NCI-H2227 treated with DMSO at 0.1 percent for 48 hours (cell line): ENCODE measurements around the gene LMNTD2.

Experiments
- DNase-seq: peaks from one replicate; lab custom pipeline; 2025; lab: John Stamatoyannopoulos, UW

LMNTD2 gene

DNA sequence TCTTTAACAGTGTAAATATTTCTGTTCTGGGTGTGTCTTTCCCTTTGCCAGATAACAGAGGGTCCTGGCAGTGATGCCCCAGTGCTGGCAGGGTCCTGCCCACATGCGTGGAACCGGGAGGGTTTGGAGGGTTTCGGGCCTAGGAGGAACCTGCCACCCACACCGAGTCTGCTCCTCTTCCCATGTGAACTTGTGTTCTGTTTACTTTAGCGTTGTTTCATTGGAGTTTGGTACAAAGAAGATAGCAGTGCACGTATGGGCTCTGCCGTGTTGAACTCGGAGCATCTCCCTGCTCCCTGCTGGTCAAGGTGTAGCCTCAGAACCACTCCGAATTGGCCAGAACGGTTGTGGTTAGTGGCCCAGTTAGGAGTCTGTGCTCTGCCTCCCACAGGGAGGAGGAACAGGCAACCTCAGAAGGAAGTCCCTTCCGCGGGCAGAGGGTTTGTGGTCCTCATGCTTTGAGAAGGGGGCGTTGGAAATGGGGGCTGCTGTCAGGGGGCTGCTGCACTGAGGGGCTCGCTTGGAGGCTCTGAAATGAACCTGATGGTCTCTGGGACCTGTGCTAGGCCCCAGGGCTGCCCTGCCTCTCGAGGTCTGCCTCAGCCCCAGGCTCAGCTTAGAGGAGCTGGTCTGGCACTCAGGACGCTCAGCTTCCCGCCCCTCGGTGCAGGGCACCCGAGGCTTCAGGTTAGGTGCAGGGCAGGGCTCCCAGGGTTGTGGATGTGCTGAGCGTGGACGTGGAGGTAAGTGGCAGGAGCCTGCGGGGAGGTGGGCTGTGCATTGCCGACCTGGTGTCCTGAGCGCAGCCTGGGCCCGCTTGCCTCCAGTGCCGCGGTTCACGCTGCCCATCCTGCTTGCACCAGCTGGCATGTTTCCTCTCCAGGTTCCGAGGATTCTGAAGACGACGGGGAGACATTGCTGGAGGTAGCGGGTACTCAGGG is 26.1 kb upstream of the LMNTD2 start:
- DNase-seq = no peak

DNA sequence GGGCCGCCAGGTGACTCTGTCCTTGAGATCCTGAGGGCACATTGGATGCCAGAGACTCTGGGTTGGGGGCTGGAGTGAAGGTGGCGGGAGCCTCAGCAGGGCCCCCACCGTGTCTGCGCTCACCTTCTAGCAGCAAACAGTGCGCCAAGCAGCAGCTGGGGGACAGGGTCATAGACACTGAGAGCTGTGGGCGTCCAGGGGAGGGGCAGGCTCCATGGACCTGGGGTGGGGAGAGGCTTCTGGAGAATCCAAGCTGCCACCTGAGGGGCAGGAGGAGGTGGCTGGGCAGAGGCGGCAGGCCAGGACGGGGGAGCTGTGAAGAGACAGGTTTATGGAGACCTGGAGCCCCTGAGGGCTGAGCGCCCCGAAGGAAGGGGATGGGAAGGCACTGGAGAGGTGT is 23.7 kb upstream of the LMNTD2 start:
- DNase-seq = no peak

DNA sequence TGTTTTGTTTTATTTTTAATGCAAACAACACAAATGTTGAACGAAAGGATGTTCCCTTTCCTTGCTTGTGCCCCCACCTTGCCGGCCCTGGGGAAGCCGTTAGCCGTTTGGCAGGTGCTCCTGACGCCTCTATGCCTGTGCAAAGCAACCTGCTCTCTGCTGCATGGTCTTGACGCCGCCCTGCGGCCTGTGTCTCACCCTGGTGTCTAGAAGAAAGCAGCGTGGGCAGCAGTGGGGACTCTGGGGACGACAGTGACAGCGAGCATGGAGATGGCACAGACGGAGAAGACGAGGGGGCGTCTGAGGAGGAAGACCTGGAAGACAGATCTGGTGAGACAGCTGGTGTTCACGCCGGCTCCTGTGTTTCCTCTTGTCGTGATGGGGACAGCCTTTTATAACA is 21.2 kb upstream of the LMNTD2 start:
- DNase-seq = no peak

GRCh38 chr11:581342-581741 is 20.8 kb upstream of the LMNTD2 start:
- DNase-seq = no peak

DNA sequence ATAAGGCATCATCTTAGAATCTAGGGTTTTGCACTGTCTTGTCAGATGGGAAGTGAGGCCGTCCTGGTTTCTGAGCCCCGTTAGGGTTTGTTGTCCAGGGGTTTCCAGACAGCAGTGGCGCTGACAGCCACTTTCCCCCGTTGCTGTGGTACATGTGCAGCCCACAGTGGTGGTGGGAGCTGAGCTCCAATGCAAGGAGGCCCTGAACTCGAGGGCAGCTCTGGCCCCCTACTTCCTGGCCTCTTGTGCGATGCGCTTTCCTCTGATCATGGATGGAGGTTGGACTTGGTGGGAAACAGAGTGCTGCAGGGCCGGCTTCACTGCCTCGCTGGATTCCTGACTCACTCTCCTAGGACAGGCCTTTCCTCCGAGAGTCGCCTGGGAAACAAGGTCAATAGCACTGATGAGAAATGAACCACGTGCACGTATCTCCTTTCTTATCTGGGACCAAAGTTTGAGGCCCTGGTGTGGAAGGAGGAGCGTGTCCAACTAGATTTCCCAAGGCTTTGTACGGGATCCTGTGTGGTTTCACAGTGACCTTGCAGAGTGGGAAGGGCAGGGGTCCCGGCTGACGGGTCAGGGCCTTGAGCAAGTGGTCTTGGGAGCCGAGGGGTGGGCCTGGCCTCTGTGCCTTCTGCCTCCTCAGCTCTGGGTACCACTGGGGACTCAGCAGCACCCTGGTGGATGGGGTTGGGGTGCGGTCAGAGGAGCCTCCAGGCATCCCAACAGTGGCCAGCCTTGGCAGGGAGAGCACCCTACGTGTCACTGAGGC is 19.5 kb upstream of the LMNTD2 start:
- DNase-seq = no peak

DNA sequence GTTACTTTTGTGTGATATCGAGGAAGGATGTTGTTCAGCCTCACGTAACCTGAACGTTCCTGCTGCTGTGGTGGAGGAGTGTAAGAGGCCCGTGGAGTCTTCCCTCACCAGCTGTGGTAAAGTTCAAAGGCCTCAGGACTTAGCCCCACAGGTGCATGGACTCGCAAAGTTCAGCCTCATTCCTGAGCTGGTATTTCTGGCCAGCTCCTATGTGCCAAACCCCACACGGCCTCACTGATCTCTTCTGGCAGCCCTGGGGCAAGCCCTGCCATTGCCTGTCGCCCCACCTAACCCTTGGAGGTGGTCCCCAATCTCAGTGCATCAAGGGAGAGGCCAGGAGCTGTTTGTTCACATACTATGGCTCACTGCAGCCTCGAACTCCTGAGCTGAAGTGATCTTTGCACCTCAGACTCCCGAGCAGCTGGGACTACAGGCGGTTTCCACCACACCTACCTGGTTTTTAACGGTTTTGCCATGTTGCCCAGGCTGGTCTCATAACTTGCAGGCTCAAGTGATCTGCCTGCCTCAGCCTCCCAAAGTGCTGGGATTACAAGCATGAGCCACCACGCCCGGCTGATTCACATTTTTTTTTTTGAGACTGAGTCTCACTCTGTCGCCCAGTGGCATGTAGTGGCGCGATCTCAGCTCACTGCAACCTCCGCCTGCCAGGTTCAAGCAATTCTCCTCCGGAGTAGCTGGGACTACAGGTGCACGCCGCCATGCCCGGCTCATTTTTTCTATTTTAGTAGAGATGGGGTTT is 17.9 kb upstream of the LMNTD2 start:
- DNase-seq = no peak

DNA sequence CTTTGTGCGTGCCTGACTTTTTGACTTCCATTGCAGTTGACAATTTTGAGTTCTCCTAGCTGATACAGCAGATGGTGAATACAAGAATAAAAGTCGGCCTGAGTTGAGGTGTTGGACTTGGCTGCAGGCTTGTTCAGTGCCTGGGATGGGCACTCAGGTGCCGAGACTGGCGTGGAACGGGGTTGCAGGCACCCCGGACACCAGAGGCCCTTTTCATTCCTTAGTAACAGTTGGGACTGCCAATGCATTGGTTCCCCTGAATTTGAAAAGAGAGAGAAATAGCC is 17.0 kb upstream of the LMNTD2 start:
- DNase-seq = no peak

DNA sequence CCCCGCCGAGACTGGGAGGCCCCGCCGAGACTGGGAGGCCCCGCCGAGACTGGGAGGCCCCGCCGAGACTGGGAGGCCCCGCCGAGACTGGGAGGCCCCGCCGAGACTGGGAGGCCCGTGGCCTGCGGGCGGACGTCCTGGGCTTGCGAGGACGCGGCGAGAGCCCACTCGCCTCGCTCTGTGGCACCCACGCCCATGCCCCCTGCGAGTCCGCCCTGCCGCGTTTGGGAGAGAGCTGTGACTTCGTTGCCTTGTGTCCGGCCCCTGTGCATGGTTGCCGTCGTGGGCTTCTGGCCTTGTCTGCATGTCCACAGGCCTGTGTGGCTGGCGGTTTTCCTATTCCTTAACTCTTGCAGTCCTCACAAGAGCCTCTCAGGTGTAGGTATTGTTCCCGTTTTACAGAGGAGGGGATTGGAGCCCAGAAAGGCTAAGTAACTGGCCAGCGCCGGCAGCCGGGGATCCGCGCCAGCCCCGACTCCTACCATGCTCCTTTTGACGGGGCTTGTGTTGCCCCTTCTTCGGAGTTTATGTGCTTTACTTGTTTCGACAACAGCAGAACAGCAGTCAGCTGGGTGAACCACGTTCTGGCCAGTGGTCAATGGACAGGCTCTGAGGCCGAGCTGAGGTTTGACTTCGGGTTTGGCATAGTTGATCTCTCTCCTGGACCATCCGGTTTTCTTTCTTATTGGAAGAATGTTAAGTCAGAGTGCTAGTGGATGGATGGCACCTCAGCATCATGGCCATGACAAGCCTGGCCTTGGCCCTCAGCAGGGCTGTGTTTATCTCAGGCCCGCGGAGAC is 16.5 kb upstream of the LMNTD2 start:
- DNase-seq = no peak

DNA sequence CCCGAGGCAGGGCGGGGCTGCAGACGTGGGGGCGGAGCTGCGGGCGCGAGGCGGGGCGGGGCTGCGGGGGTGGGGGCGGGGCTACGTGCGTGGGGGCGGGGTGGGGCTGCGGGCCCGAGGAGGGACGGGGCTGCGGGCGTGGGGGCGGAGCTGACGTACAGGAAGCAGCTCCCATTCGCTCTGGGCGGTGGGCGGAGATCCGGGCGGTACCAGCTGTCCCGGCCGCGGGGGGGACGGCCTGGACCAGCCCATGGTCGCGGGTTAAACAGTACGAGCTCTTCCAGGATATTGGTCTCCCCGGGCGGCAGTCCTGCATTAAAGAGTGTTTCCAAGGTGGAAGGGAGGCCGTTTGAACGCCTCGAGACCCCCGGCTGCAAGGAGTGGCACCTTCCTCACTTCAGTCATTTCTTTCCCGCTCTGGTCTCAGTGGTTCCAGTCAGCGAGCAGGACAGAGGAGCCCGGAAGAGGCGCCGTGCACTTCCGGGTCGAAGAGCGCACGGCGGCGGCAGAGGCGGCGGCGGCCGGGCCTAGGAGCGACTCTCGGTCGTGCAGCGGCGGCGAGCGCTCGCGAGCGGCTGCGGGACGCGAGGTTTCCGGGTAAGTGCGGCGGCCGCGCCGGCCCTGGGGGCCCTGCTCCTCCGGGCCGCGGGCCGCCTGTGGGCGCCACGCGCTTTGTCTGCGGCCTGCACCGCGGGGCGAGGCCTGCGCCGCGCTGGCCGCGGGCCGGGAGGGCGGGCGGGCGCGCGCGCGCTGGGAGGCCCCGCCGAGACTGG is 15.6 kb upstream of the LMNTD2 start, which contains the start of gene PHRF1:
PHRF1 (plus strand) TSS at position 475 of the 773 bp plus-strand sequence. CDS start 5,043 bp downstream, outside the sequence.
- peak; percentile 100 for DNase-seq

GRCh38 chr11:575313-575995 is 14.9 kb upstream of the LMNTD2 start:
- DNase-seq = peak; percentile 93

GRCh38 chr11:574632-575312 is 14.2 kb upstream of the LMNTD2 start:
- DNase-seq = no peak

- peak; percentile 26 for DNase-seq
Observed at GRCh38 chr11:574031-574570, 13.6 kb upstream of the LMNTD2 start.

DNA sequence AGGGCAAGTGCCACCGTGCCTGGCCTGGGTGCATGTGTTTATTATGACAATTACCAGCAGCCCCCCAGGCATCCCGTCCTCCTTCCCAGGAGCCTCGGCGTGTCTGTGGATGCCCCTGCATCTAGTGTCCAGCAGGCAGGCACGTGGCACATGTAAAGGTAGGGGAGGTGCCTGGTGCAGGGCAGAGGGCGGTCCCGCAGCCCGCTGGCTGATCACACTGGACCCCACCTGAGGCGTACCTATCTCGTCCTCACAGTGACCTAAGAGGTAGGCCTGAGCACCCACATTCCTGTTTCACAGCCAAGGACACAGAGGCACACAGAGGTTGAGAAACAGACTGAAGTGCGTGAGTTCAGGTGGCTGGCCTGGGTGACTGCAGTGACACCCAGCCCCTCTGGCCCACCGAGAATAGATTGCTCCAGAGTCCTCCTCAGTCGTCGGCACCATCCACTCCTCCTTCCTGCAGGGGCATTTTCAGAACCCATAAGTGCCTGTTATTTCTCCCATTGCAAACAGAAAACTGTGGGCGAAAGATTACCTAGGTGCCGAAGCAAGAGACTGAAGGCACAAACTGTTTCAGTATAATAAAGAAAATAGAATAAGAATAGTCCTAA is 12.7 kb upstream of the LMNTD2 start:
- DNase-seq = no peak

DNA sequence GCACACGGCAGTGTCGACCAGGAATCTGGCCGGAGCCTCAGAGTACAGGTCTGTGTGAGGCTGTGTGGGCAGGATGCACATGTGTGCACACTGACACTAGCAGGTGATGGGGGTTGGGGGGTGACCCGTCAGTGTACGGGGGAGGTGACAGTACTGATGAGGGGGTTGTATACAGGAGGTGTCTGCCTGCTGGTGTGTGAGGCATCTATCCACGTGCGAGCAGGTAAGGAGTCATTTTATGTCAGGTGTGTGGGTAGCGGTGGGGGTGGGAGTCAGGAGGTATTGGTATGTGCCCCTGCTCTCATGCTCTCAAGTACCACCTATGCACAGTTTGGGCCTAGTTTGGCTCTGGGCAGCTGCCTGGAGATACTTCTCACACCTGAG is 11.3 kb upstream of the LMNTD2 start:
- DNase-seq = no peak

DNA sequence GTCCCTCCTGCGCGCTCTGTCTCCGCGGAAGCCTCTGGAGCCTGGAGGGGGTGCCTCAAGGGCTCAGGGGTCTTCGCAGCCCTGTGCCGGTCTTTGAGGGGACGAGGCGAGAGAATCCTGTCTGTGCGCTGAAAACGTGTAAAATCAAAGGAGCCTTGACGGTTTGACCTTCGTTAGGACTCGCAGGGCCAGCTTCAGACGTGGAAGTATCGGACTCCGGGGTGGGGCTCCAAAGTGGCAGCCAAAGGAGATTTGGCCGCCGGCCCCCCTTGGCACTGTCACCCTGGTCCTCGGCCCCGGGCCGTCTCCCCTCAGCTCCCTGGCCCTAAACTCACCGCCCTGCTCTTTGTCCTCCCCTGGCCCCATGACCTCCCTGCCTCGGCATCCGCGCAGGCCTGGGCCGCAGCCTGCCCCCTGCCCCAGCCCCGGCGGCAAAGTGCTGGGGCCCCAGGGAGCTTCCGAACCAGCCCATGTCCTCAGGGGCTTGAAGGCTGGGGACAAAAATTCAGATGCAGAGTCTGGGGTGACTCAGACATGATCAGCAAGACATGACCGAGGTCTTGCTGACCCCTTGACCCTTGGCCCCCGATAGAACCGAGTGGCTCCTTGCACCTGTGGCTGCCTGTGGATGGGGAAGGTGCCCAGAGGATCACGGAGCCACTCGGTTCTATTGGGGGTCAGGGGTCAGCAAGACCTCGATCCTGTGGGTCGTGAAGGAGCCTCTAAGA is 8.8 kb upstream of the LMNTD2 start:
- DNase-seq = no peak

GRCh38 chr11:568306-569157 is 8.0 kb upstream of the LMNTD2 start:
- DNase-seq = peak; percentile 95

GRCh38 chr11:567629-568292 is 7.2 kb upstream of the LMNTD2 start:
- DNase-seq = no peak
